H1 (cell line): ENCODE measurements around the gene IL18R1. TPM values are rescaled to one million over a fixed set of nuclear protein-coding genes. Genes with fewer than 3 reads are reported as not detected.

ENCODE experiments used
- CTCF ChIA-PET: fragments of 300-600 bp; sonication (Branson Sonifier 250); formaldehyde crosslinking; loops from one replicate; lab custom pipeline; 2021; ENCODE audit not compliant: partially characterized antibody; lab: Charles Lee
- POLR2A ChIA-PET: fragments of 300-600 bp; sonication (Branson Sonifier 250); formaldehyde crosslinking; loops from one replicate; lab custom pipeline; 2021; ENCODE audit warnings: inconsistent platforms; ENCODE audit not compliant: partially characterized antibody; lab: Charles Lee
- DNase-seq, 2 experiments: peaks; one replicate each; pipeline versions ENCODE4 v3.0.0 to v3.0.0-alpha.2; 2010 to 2022; ENCODE audit warnings: low spot score in 2 of 2, low read depth in 1 of 2, mixed read lengths in 1 of 2
- FAIRE-seq: peaks from 2 replicates; lab custom pipeline; 2011; peaks lifted over from hg19 to GRCh38; lab: Jason Lieb, UNC
- H2AFZ ChIP-seq: 2 replicates; pipeline ENCODE4 v1.8.1; 2012; ENCODE audit warnings: low read length, inconsistent platforms
- H2AK5ac ChIP-seq: 2 replicates; pipeline ENCODE4 v1.6.1; 2013; ENCODE audit warnings: low read depth, low read length
- H2BK120ac ChIP-seq: replicated peaks from 2 replicates; pipeline ENCODE3; 2013; ENCODE audit warnings: low read depth, low read length, inconsistent platforms
- H2BK12ac ChIP-seq: 2 replicates; pipeline ENCODE4 v1.6.1; 2013; ENCODE audit warnings: low read depth, low read length
- H2BK15ac ChIP-seq: 2 replicates; pipeline ENCODE4 v1.6.1; 2013; ENCODE audit warnings: low read length
- H2BK20ac ChIP-seq: 2 replicates; pipeline ENCODE4 v1.6.1; 2013; ENCODE audit warnings: low read length
- H2BK5ac ChIP-seq: 2 replicates; pipeline ENCODE4 v1.6.1; 2013; ENCODE audit warnings: low read depth, low read length
- H3K14ac ChIP-seq: 2 replicates; pipeline ENCODE4 v1.6.1; 2013; ENCODE audit warnings: inconsistent platforms; ENCODE audit not compliant: insufficient read length
- H3K18ac ChIP-seq: 2 replicates; pipeline ENCODE4 v1.6.1; 2013; ENCODE audit warnings: low read length; ENCODE audit errors: extremely low read depth
- H3K23ac ChIP-seq: 2 replicates; pipeline ENCODE4 v1.6.1; 2013; ENCODE audit warnings: inconsistent platforms; ENCODE audit not compliant: insufficient read length
- H3K23me2 ChIP-seq: 2 replicates; pipeline ENCODE4 v1.6.1; 2013; ENCODE audit warnings: low read depth, low read length
- H3K27ac ChIP-seq: 2 replicates; pipeline ENCODE4 v1.6.1; 2011; ENCODE audit warnings: low read depth, low read length, inconsistent platforms
- H3K27me3 ChIP-seq, 4 experiments: replicated peaks in 1 of 4; 1 replicate in 1 of 4; 2 replicates in 3 of 4; pipeline versions ENCODE4 v1.6.1 to v1.8.1; 2011 to 2013; ENCODE audit warnings: low read length in 3 of 4, mild to moderate bottlenecking in 3 of 4, inconsistent platforms in 2 of 4, mixed read lengths in 2 of 4, moderate library complexity in 1 of 4; ENCODE audit not compliant: control insufficient read depth in 3 of 4, insufficient read depth in 3 of 4; ENCODE audit errors: extremely low read depth in 1 of 4
- H3K36me3 ChIP-seq, 4 experiments: 2 replicates each; pipeline versions ENCODE4 v1.6.1 to v1.8.1; 2011 to 2013; ENCODE audit warnings: mild to moderate bottlenecking in 4 of 4, low read length in 3 of 4, moderate library complexity in 2 of 4, control low read depth in 1 of 4, inconsistent platforms in 1 of 4; ENCODE audit not compliant: insufficient read depth in 4 of 4, control insufficient read depth in 2 of 4
- H3K4ac ChIP-seq: replicated peaks from 2 replicates; pipeline ENCODE3; 2013; ENCODE audit warnings: low read length, low read depth, mixed read lengths, inconsistent platforms; ENCODE audit not compliant: insufficient read length
- H3K4me1 ChIP-seq, 4 experiments: replicated peaks in 1 of 4; 1 replicate in 1 of 4; 2 replicates in 3 of 4; pipeline versions ENCODE4 v1.6.1 to v1.8.1; 2011 to 2013; ENCODE audit warnings: low read length in 3 of 4, inconsistent platforms in 2 of 4, mixed read lengths in 1 of 4; ENCODE audit not compliant: insufficient read depth in 4 of 4, control insufficient read depth in 3 of 4
- H3K4me2 ChIP-seq, 2 experiments: 2 replicates each; pipeline versions ENCODE4 v1.6.1 to v1.8.1; 2011 to 2013; ENCODE audit warnings: low read depth in 2 of 2, low read length in 2 of 2, control low read depth in 1 of 2, inconsistent platforms in 1 of 2, mild to moderate bottlenecking in 1 of 2; ENCODE audit not compliant: insufficient read depth in 1 of 2
- H3K4me3 ChIP-seq, 4 experiments: fragments of 200-600, 300-600 bp in 1 of 4; sonication (generic), shearing (Covaris generic), sonication (Bioruptor Twin) in 1 of 4; 2 replicates each; pipeline versions ENCODE4 v1.5.1 to v1.8.1; 2011 to 2016; ENCODE audit warnings: low read length in 4 of 4, low read depth in 3 of 4, control low read depth in 2 of 4, inconsistent platforms in 2 of 4, mild to moderate bottlenecking in 2 of 4, mixed read lengths in 1 of 4, moderate library complexity in 1 of 4; ENCODE audit not compliant: insufficient read depth in 2 of 4; ENCODE audit errors: extremely low read depth in 1 of 4
- H3K56ac ChIP-seq: replicated peaks from 2 replicates; pipeline ENCODE3; 2013; ENCODE audit warnings: low read depth, mild to moderate bottlenecking, mixed read lengths, low read length, inconsistent platforms; ENCODE audit not compliant: insufficient read length
- H3K79me1 ChIP-seq: 2 replicates; pipeline ENCODE4 v1.6.1; 2013; ENCODE audit warnings: low read depth, low read length, control low read depth
- H3K79me2 ChIP-seq, 2 experiments: 2 replicates each; pipeline versions ENCODE4 v1.6.1 to v1.8.1; 2012 to 2013; ENCODE audit warnings: low read length in 2 of 2, mild to moderate bottlenecking in 2 of 2, inconsistent platforms in 1 of 2; ENCODE audit not compliant: insufficient read depth in 2 of 2, control insufficient read depth in 1 of 2
- H3K9ac ChIP-seq, 4 experiments: replicated peaks in 1 of 4; 1 replicate in 1 of 4; 2 replicates in 3 of 4; pipeline versions ENCODE4 v1.6.1 to v1.8.1; 2011 to 2013; ENCODE audit warnings: low read depth in 3 of 4, low read length in 3 of 4, control low read depth in 2 of 4, mild to moderate bottlenecking in 2 of 4, moderate library complexity in 2 of 4, inconsistent platforms in 1 of 4; ENCODE audit errors: extremely low read depth in 1 of 4
- H3K9me3 ChIP-seq, 2 experiments: 2 replicates each; pipeline versions ENCODE4 v1.6.1 to v1.8.1; 2012 to 2013; ENCODE audit warnings: mild to moderate bottlenecking in 2 of 2, moderate library complexity in 2 of 2, control low read depth in 1 of 2, inconsistent platforms in 1 of 2, low read depth in 1 of 2, low read length in 1 of 2, mixed read lengths in 1 of 2; ENCODE audit not compliant: insufficient read depth in 2 of 2
- H4K20me1 ChIP-seq, 2 experiments: replicated peaks in 1 of 2; 2 replicates each; pipeline versions ENCODE3 to v1.8.1; 2011 to 2013; ENCODE audit warnings: inconsistent platforms in 2 of 2, low read length in 2 of 2, mild to moderate bottlenecking in 1 of 2; ENCODE audit not compliant: insufficient read depth in 2 of 2, control insufficient read depth in 1 of 2
- H4K5ac ChIP-seq: 2 replicates; pipeline ENCODE4 v1.6.1; 2013; ENCODE audit warnings: low read length, low read depth, mixed read lengths, inconsistent platforms; ENCODE audit not compliant: insufficient read length
- H4K8ac ChIP-seq: 2 replicates; pipeline ENCODE4 v1.8.0; 2013; ENCODE audit warnings: mild to moderate bottlenecking, moderate library complexity, low read length, inconsistent platforms; ENCODE audit not compliant: insufficient read depth; ENCODE audit errors: extremely low read depth
- H4K91ac ChIP-seq: replicated peaks from 2 replicates; pipeline ENCODE3; 2013; ENCODE audit warnings: low read length, mixed read lengths, inconsistent platforms; ENCODE audit not compliant: insufficient read length
- ATF2 ChIP-seq: IDR thresholded peaks from 2 replicates; pipeline ENCODE4 v1.6.1; 2012; ENCODE audit warnings: low read length, inconsistent platforms
- BACH1 ChIP-seq: IDR thresholded peaks from 2 replicates; pipeline ENCODE4 v1.6.1; 2012; ENCODE audit warnings: low read length, improper control_type of control experiment
- BCL11A ChIP-seq, 2 experiments: IDR thresholded peaks; one replicate each; pipeline ENCODE4 v1.6.1; 2011; ENCODE audit warnings: low read depth in 2 of 2, low read length in 2 of 2, mild to moderate bottlenecking in 2 of 2
- CTCF ChIP-seq, 3 experiments: IDR thresholded peaks; 1 replicate in 2 of 3; 2 replicates in 1 of 3; pipeline versions ENCODE4 v1.5.1 to v1.6.1; 2011; ENCODE audit warnings: low read length in 3 of 3, mild to moderate bottlenecking in 3 of 3, inconsistent platforms in 2 of 3, low read depth in 1 of 3, moderate library complexity in 1 of 3; ENCODE audit not compliant: insufficient read depth in 1 of 3; ENCODE audit errors: control extremely low read depth in 1 of 3
- FOSL1 ChIP-seq: IDR thresholded peaks from 2 replicates; pipeline ENCODE4 v1.6.1; 2011; ENCODE audit warnings: mild to moderate bottlenecking, low read depth, low read length, moderate library complexity; ENCODE audit not compliant: insufficient read depth
- KDM4A ChIP-seq: IDR thresholded peaks from one replicate; pipeline ENCODE4 v1.7.1; 2012; ENCODE audit warnings: low read depth, mild to moderate bottlenecking, moderate library complexity, low read length, inconsistent platforms; ENCODE audit not compliant: severe bottlenecking
- POU5F1 ChIP-seq: IDR thresholded peaks from 2 replicates; pipeline ENCODE4 v1.6.1; 2011; ENCODE audit warnings: low read depth, mild to moderate bottlenecking, low read length, moderate library complexity
- RBBP5 ChIP-seq: IDR thresholded peaks from 2 replicates; pipeline ENCODE4 v1.7.1; 2012; ENCODE audit warnings: low read depth, mild to moderate bottlenecking, inconsistent platforms, low read length, moderate library complexity, borderline replicate concordance
- SAP30 ChIP-seq: fragments of 300-600 bp; sonication (generic); IDR thresholded peaks from 2 replicates; pipeline ENCODE4 v1.7.1; 2012; ENCODE audit warnings: low read length, moderate library complexity, mild to moderate bottlenecking, inconsistent platforms; ENCODE audit not compliant: insufficient read depth, insufficient replicate concordance
- SP4 ChIP-seq: IDR thresholded peaks from 2 replicates; pipeline ENCODE4 v1.6.1; 2012; ENCODE audit warnings: low read length, inconsistent platforms
- WGBS, 2 experiments: shearing (Covaris generic) in 1 of 2; methylation state at CpG; one replicate each; pipeline versions ENCODE4 v1.1.6 to v1.1.7; 2013 to 2015; ENCODE audit warnings: low lambda C conversion rate in 2 of 2, mixed read lengths in 2 of 2, inconsistent platforms in 1 of 2, low coverage in 1 of 2, missing lambda C conversion rate in 1 of 2; ENCODE audit not compliant: insufficient replicate concordance in 2 of 2, insufficient coverage in 1 of 2, insufficient read length in 1 of 2; ENCODE audit errors: extremely low coverage in 1 of 2, missing lambda C conversion rate in 1 of 2; 5-methylcytosine and 5-hydroxymethylcytosine counted together
- polyA plus RNA-seq, 7 experiments: library from polyadenylated mRNA; depleted of rRNA in 3 of 7; stranded (reverse) in 5 of 7; unstranded in 2 of 7; fragments of >200 nt in 5 of 7; fragments of 200-250 nt in 2 of 7; gene quantifications; 1 replicate in 5 of 7; 2 replicates in 1 of 7; 4 replicates in 1 of 7; pipeline versions ENCODE4 v1.2.1 to v1.2.3, GENCODE V29; 2011 to 2013; ENCODE audit warnings: missing spikeins in 2 of 7, mixed read lengths in 2 of 7
- total RNA-seq: library from RNA; stranded (reverse); fragmentation: NEBNext Ultra II Directional; extraction: Animal tissue kit (Norgen Biotek cat#: 25700); gene quantifications from 2 replicates; pipeline ENCODE4 v1.2.1, GENCODE V29; 2021

The IL18R1 gene
- total and polyA plus RNA-seq, 2 of the 8 experiments (the other 6 are each of a cell fraction or from before 2014, with no cell fraction given), result 0.54 TPM; not detected in 1

- no peak overlapping the region for H3K27ac ChIP-seq
- POLR2A ChIA-PET, result no interaction called here
- no peak overlapping the region for H3K4me2 ChIP-seq
- TF ChIP-seq POU5F1 (no peak), CTCF (IDR thresholded peaks at IDR 0.05; ENCODE audit: control extremely low read depth in 1 of 3, insufficient read depth in 1 of 3, low read depth in 1 of 3, low read length in 3 of 3) (no peak), BACH1 (no peak), BCL11A (IDR thresholded peaks at IDR 0.05; ENCODE audit: low read depth in 2 of 2, low read length in 2 of 2) (no peak), RBBP5 (no peak), ATF2 (no peak), SAP30 (no peak), KDM4A (no peak), FOSL1 (no peak), SP4 (no peak)
Measured at GRCh38 chr2:102436323-102436722, 80.7 kb downstream of the IL18R1 start.

More at GRCh38 chr2:102436323-102436722, 80.7 kb downstream of the IL18R1 start:
- Histone ChIP-seq H3K56ac (no peak overlapping the region), H2BK15ac (no peak overlapping the region), H2BK12ac (no peak overlapping the region), H3K27me3 (no peaks in the 10 kb centered on the region), H4K8ac (no peak overlapping the region), H3K18ac (no peak overlapping the region), H2BK20ac (no peak overlapping the region), H2BK120ac (no peak overlapping the region), H4K91ac (no peak overlapping the region), H4K20me1 (no peaks in the 10 kb centered on the region), H2AK5ac (no peak overlapping the region), H3K9ac (no peak overlapping the region), H3K79me2 (no peaks in the 10 kb centered on the region), H3K23ac (no peak overlapping the region), H3K4me3 (no peak overlapping the region), H3K4me1 (no peaks in the 10 kb centered on the region), H2AFZ (no peak overlapping the region), H3K23me2 (no peaks in the 10 kb centered on the region), H3K36me3 (no peaks in the 10 kb centered on the region), H4K5ac (no peak overlapping the region), H3K79me1 (no peaks in the 10 kb centered on the region), H2BK5ac (no peak overlapping the region), H3K14ac (no peak overlapping the region), H3K4ac (no peak overlapping the region), H3K9me3 (no peaks in the 10 kb centered on the region)
- 60% methylated on average over 3 of the region's 3 CpGs; no CpG with 5 or more reads in 1 of the 2 experiments for WGBS, 2 experiments
- DNase-seq (no peak), FAIRE-seq (no peak)
- CTCF ChIA-PET, result interaction anchor here (0.7 to 2.0 kb wide), 4 partner anchors 179 to 299 kb away, joined by 3 to 6 read pairs (median 4); no protein-coding TSS in a partner anchor
